NOMO-1 treated with DMSO at 0.1 percent for 48 hours (cell line): ENCODE results near the gene CCL16.
"Not testable (repeated sequence)": the region's sequence is repeated elsewhere in the genome, so short reads cannot be mapped to it uniquely, and the experiment has no call there.

Experiments used
- DNase-seq: peaks from one replicate; lab custom pipeline; 2025; ENCODE audit not compliant: unreplicated experiment; lab: John Stamatoyannopoulos, UW

The CCL16 gene

GRCh38 chr17:35942588-35943186, 38.6 kb downstream of the CCL16 start:
- DNase-seq, result no peak

GRCh38 chr17:35938492-35938891, 42.8 kb downstream of the CCL16 start:
- not testable (repeated sequence) for DNase-seq

- DNase-seq, result no peak
These were observed 45.2 kb downstream of the CCL16 start for GRCh38 chr17:35936063-35936462.

- no peak for DNase-seq
These were observed 46.5 kb downstream of the CCL16 start for GRCh38 chr17:35934760-35935159.

- no peak for DNase-seq
These were observed 48.7 kb downstream of the CCL16 start for GRCh38 chr17:35932586-35932985.

- DNase-seq, result no peak
These were observed 49.4 kb downstream of the CCL16 start for GRCh38 chr17:35931794-35932425.

GRCh38 chr17:35930211-35931065, 50.9 kb downstream of the CCL16 start, which contains the start of gene RDM1:
Gene RDM1, minus strand, starts transcription at chr17:35930773. Its CDS starts 46 bp downstream, at chr17:35930727.
- DNase-seq, result peak; percentile 86

GRCh38 chr17:35927714-35928113, 53.6 kb downstream of the CCL16 start:
- no peak for DNase-seq
